HepG2 (cell line): Measurements from ENCODE around the gene BCO1. TPM values are rescaled to one million over a fixed set of nuclear protein-coding genes. Genes with fewer than 3 reads are reported as not detected.

Experiments
- ATF5 ChIP-seq: sonication (generic); formaldehyde crosslinking; IDR thresholded peaks from 2 replicates; pipeline ENCODE4 v1.4.0; 2020; ENCODE audit warnings: mild to moderate bottlenecking, low read depth, missing genetic modification reagents
- DNMT3B ChIP-seq: conservative IDR thresholded peaks from 2 replicates; pipeline ENCODE4 v1.6.1; 2016; ENCODE audit warnings: missing biosample characterization, control low read depth
- ESRRA ChIP-seq: sonication (generic); formaldehyde crosslinking; IDR thresholded peaks from 2 replicates; pipeline ENCODE4 v1.5.1; 2020; ENCODE audit warnings: mild to moderate bottlenecking, low read depth, missing genetic modification reagents
- IRF1 ChIP-seq: sonication (generic); formaldehyde crosslinking; IDR thresholded peaks from 2 replicates; pipeline ENCODE4 v1.4.0; 2020; ENCODE audit warnings: low read depth, mild to moderate bottlenecking, missing genetic modification reagents
- MLXIP ChIP-seq: sonication (generic); formaldehyde crosslinking; IDR thresholded peaks from 2 replicates; pipeline ENCODE4 v1.9.0; 2021; ENCODE audit warnings: missing genetic modification reagents, borderline replicate concordance
- NFE2L2 ChIP-seq: fragments of 150-350 bp; IDR thresholded peaks from 2 replicates; pipeline ENCODE4 v1.6.1; 2014; ENCODE audit warnings: low read length
- PHB2 ChIP-seq: fragments of 450-650 bp; IDR thresholded peaks from 2 replicates; pipeline ENCODE4 v1.6.1; 2018; ENCODE audit not compliant: partially characterized antibody
- PRDM4 ChIP-seq: sonication (generic); formaldehyde crosslinking; IDR thresholded peaks from 2 replicates; pipeline ENCODE4 v1.9.0; 2021; ENCODE audit warnings: missing genetic modification reagents, borderline replicate concordance
- RCOR2 ChIP-seq: IDR thresholded peaks from 2 replicates; pipeline ENCODE4 v1.6.1; 2016; ENCODE audit warnings: missing biosample characterization, missing genetic modification reagents
- SP5 ChIP-seq: IDR thresholded peaks from 2 replicates; pipeline ENCODE4 v1.6.1; 2016; ENCODE audit warnings: low read depth, borderline replicate concordance
- TBP ChIP-seq: sonication (generic); formaldehyde crosslinking; IDR thresholded peaks from 2 replicates; pipeline ENCODE4 v1.5.0; 2020; ENCODE audit warnings: missing genetic modification reagents
- THAP11 ChIP-seq: IDR thresholded peaks from 2 replicates; pipeline ENCODE4 v1.6.1; 2016; ENCODE audit warnings: missing biosample characterization, missing genetic modification reagents
- ZBTB46 ChIP-seq: sonication (generic); formaldehyde crosslinking; IDR thresholded peaks from 2 replicates; pipeline ENCODE4 v1.4.0; 2020; ENCODE audit warnings: mild to moderate bottlenecking, missing genetic modification reagents, borderline replicate concordance
- ZNF414 ChIP-seq: sonication (generic); formaldehyde crosslinking; IDR thresholded peaks from 2 replicates; pipeline ENCODE4 v1.5.0; 2020; ENCODE audit warnings: missing genetic modification reagents
- ZNF558 ChIP-seq: sonication (generic); formaldehyde crosslinking; IDR thresholded peaks from 2 replicates; pipeline ENCODE4 v1.9.0; 2022; ENCODE audit warnings: mild to moderate bottlenecking, missing genetic modification reagents, borderline replicate concordance
- ZNF724P ChIP-seq: sonication (generic); formaldehyde crosslinking; IDR thresholded peaks from 2 replicates; pipeline ENCODE4 v1.8.0; 2022; ENCODE audit warnings: missing genetic modification reagents, borderline replicate concordance
- ZSCAN21 ChIP-seq: sonication (generic); formaldehyde crosslinking; IDR thresholded peaks from 2 replicates; pipeline ENCODE4 v1.8.0; 2022; ENCODE audit warnings: mild to moderate bottlenecking, missing genetic modification reagents, moderate library complexity, borderline replicate concordance
- polyA plus RNA-seq, 8 experiments: library from polyadenylated mRNA; depleted of rRNA in 3 of 8; stranded (reverse) in 7 of 8; unstranded in 1 of 8; fragments of >200 nt; fragmentation: Illumina TruSeq in 4 of 8; extraction: Trizol in 4 of 8; gene quantifications; 2 replicates each; pipeline versions ENCODE4 v1.2.1 to v1.2.3, GENCODE V29; 2011 to 2016; ENCODE audit warnings: low read depth in 4 of 8, missing spikeins in 1 of 8, mixed read lengths in 1 of 8; ENCODE audit not compliant: insufficient read depth in 1 of 8
- total RNA-seq, 5 experiments: library from RNA; depleted of rRNA; stranded (reverse); fragments of >200 nt; fragmentation: Illumina TruSeq; extraction: Trizol; gene quantifications; 2 replicates each; pipeline ENCODE4 v1.2.3, GENCODE V29; 2016; ENCODE audit warnings: low read depth in 1 of 5
- TF ChIP-seq, protein P1 (sequence below): sonication (generic); formaldehyde crosslinking; IDR thresholded peaks from 2 replicates; pipeline ENCODE4 v1.4.0; 2020; ENCODE audit warnings: missing genetic modification reagents

BCO1 gene
- total and polyA plus RNA-seq, 2 of the 13 experiments (the other 11 are each of a cell fraction or from before 2014, with no cell fraction given): 0.11 TPM; not detected in 1

DNA sequence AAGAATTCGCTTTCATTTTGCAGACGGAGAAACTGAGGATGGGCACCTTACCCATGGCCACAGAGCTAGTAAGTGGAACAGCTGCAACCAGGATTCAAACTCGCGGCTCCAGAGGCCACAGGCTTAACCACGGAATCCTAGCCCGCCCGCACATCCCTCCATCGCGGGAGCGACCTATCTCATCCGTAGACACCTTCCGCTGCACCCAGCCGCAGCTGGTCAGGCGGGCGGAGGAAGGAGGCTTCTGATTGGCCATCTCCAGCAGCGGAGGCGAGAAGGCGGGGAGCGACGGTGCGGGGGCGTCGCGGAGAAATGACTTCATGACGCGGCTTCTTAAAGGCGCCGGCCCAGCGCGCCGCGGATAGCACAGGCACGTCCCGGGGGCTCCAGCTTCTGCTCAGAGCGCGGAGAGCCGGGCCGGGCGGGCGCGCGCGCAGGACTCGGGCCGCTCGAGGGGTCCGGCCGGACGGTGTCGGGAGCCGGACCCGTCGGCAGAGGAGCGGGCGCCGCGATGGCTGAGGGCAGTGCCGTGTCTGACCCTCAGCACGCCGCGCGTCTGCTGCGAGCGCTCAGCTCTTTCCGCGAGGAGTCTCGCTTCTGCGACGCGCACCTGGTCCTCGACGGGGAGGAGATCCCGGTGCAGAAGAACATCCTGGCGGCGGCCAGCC lies 76.2 kb downstream of the BCO1 start, which contains the start of gene GAN (continued):
- TF ChIP-seq ZNF414 (CRISPR knock-in tag): no peak
- no peak for TF ChIP-seq ZBTB46 (CRISPR knock-in tag)
- 0 out of 2 replicates have a peak, but pooled peaks have one; percentile 58 for TF ChIP-seq IRF1 (CRISPR knock-in tag)
- no peak for TF ChIP-seq PRDM4
- 0 out of 2 replicates have a peak, but pooled peaks have one; percentile 44 for TF ChIP-seq DNMT3B (CRISPR knock-in tag)
- TF ChIP-seq ESRRA (CRISPR knock-in tag): peak; percentile 77; the same call in 1 of the 2 replicates
- peak; percentile 93 for TF ChIP-seq THAP11 (CRISPR knock-in tag)
- TF ChIP-seq SP5 (CRISPR knock-in tag): peak; percentile 72; the same call in 1 of the 2 replicates
- TF ChIP-seq, protein P1, sequence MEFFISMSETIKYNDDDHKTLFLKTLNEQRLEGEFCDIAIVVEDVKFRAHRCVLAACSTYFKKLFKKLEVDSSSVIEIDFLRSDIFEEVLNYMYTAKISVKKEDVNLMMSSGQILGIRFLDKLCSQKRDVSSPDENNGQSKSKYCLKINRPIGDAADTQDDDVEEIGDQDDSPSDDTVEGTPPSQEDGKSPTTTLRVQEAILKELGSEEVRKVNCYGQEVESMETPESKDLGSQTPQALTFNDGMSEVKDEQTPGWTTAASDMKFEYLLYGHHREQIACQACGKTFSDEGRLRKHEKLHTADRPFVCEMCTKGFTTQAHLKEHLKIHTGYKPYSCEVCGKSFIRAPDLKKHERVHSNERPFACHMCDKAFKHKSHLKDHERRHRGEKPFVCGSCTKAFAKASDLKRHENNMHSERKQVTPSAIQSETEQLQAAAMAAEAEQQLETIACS (CRISPR knock-in tag): peak; percentile 88
- TF ChIP-seq MLXIP (CRISPR knock-in tag): no peak
- no peak for TF ChIP-seq NFE2L2
- peak; percentile 66; the same call in 1 of the 2 replicates for TF ChIP-seq ZNF724P
- no peak for TF ChIP-seq ZNF558 (CRISPR knock-in tag)
- no peak; the same call in 1 of the 2 replicates for TF ChIP-seq ZSCAN21
- no peak for TF ChIP-seq ATF5 (CRISPR knock-in tag)
- TF ChIP-seq TBP (CRISPR knock-in tag): no peak
- TF ChIP-seq PHB2: no peak
- TF ChIP-seq RCOR2 (CRISPR knock-in tag): no peak
